GM23248 (cell line): Measurements from ENCODE around the gene MEGF6.

Source experiments
- EZH2 ChIP-seq: fragments of 200-600 bp; sonication (generic); IDR thresholded peaks from 2 replicates; pipeline ENCODE4 v1.6.1; 2018; ENCODE audit warnings: antibody characterized with exemption, mild to moderate bottlenecking; ENCODE audit not compliant: insufficient read depth, poor library complexity, severe bottlenecking
- EZH2phosphoT487 ChIP-seq: fragments of 200-600 bp; sonication (generic); IDR thresholded peaks from 2 replicates; pipeline ENCODE4 v1.6.1; 2018; ENCODE audit warnings: antibody characterized with exemption, moderate library complexity, mild to moderate bottlenecking, low read depth; ENCODE audit not compliant: insufficient read depth

GRCh38 chr1:3645666-3646355, 34.5 kb upstream of the MEGF6 start:
- no peak for TF ChIP-seq EZH2
- no peak for TF ChIP-seq EZH2phosphoT487
